Activated CD8-positive, alpha-beta memory T cell treated with anti-CD3 and anti-CD28 coated beads for 4 hours (primary cell): ENCODE data around the gene TF.

ENCODE experiments used
- DNase-seq, 2 donors: peaks; one replicate each; pipeline ENCODE4 v3.0.0-alpha.2; 2020; ENCODE audit warnings: low read depth in 2 of 2

TF gene

DNA sequence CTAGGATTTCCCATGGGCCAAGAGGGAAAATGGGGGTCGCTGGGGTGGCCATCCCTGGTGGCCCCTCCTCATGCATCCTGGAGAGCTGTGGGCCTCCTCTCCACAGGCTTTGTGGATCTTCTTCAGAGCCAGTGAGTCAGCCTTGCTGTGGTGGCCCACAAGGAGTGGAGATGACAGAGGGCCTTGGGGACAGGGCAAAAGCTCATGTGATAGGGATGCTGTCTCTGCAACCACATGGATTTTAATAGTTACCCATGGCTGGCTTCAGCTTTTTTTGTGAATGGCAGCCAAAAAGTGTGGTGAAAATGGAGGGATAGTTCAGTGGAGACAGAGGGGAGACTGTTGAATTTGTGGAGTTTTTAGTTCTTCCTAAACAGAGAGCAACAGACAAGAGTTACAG lies 1.2 kb downstream of the TF start:
- DNase-seq = no peak

DNA sequence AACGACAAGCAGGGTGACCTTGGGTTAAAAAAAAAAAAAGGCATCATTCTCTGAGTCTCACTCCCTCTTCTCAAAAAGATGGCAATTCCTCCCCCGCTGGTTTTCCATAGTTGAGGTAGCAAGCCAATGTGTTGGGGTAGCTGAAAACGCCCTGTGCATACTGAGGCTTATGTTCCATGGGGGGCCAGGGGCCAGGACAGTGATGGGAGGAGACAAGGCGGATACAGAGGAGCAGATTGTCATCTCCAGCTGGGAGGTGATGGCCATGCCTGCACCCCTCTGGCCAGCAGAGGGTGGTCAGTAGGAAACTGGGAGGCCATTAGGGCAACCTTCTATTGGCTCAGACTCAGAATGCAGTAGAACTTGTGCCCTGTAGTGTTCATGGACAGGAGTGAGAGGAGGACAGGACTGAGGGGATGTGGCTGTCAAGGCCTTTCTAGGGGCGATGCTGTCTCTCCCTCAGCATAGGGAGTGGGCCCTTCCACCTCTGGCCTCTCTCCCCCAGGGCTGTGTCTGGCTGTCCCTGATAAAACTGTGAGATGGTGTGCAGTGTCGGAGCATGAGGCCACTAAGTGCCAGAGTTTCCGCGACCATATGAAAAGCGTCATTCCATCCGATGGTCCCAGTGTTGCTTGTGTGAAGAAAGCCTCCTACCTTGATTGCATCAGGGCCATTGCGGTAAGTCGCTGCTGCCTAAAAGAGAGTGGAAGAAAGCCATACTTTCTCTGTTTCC lies 1.9 kb downstream of the TF start:
- no peak for DNase-seq

DNA sequence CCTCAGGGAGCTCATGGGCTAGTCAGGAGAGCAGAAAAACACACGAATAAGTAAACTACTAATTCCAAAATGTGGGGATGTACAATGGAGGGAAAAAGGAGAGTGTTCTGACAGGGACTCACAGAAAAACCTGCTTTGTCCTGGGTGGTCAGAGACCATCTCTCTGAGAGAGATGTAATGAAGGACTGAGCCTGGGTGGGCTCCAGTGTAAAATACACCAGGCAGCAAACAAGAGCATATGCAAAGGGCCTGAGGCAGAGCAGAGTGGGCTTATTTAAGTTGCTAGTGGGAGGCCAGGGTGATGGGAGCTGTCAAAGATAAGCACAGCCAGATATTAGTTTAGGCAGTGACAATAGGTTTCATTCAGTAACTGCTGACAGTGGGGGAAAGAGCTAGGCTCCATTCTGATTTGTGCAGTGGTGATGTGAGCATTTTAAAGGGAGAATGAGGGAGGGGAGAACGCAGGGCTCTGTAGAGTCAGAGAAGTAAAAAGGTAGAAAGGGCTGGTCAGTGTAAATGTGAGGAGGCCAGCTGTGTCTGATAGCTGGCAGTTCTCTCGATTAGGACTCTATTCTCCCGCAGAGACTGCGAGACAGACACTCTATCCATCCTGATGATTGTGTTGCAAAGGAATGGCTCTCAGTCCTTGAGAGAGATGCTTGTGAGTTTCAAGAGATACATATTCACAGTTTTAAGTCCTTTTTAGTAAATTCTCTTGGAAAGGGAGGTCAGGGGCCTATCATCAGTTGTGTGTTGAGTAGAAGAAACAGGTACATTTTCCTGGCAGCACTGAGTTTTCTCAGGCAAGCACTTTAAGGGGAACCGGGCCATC lies 3.5 kb downstream of the TF start:
- DNase-seq = no peak

DNA sequence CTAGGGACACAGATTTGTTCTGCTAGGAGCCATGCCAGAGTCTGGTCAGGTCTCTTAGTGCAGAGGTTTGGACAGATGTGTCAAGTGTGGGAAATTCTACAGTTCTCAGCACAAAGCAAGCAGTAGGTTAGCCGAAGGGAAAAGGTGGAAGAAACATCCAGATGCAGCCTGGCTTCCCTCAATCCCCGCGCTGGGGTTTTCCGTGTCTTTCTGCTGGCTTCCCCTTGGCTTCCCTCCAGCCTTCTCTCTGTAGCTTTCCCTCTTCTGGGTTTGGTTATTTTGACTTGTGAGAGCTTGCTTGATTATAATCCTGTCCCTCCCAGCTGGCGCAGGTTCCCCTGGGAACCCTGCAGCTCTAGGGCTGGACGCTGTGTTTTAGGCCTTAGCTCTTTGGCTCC lies 4.1 kb downstream of the TF start:
- no peak for DNase-seq

DNA sequence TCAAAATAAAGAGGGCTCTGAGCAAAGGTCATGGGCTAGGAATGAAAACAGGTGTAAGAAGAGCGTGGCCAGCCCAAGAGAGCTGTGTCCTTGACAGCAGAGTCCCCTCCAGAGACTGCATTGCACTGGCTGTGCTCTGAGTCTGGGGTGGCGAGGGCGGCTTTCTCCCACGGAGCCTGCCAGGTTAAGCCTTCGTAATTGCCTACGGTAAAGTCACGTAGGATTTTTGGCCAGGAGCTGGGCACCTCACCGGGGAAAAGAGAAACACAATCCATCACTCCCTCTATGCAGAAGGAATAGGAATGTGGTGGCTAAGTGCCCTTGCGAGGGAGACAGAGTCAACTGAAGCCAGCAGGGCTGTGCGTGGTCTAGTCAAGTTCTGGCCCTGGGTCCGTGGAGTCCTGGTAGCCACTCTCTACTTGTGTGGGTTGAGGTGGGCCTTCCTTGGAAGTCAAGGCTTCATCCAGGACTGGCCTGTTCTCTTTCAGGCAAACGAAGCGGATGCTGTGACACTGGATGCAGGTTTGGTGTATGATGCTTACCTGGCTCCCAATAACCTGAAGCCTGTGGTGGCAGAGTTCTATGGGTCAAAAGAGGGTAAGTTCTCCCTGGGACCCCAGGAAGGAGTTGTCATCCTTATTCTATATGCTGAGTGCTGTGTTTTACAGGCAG lies 7.0 kb downstream of the TF start:
- DNase-seq = no peak

DNA sequence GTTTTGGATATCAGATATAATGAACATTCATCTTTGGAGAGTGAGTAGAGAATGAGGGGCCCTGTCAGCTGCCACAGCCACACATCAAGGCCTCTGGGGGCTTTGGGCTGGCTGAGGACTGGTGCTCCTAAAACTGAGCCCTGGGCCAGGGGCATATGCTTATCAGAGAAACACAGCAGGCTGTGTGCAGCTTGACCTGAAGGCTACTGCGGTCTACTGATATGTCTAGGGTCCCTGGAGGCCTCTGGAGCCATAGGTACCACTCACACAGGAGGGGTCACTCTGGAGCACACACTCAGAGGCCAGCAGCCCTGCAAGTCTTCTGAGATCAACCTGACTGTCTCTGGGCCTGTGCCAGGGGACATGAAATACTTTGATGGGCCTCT lies 7.6 kb downstream of the TF start:
- no peak for DNase-seq

DNA sequence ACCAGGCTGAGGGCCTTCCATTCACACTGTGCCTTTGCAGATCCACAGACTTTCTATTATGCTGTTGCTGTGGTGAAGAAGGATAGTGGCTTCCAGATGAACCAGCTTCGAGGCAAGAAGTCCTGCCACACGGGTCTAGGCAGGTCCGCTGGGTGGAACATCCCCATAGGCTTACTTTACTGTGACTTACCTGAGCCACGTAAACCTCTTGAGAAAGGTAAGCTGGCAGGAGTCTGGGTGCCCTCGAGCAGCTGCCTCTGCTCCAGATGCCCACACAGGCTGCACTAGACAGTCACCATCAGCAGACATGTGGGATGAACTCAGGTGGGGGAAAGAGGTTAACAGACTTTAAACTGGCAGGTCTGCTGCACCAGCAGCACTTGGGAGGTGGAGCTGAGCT lies 8.3 kb downstream of the TF start:
- no peak for DNase-seq

DNA sequence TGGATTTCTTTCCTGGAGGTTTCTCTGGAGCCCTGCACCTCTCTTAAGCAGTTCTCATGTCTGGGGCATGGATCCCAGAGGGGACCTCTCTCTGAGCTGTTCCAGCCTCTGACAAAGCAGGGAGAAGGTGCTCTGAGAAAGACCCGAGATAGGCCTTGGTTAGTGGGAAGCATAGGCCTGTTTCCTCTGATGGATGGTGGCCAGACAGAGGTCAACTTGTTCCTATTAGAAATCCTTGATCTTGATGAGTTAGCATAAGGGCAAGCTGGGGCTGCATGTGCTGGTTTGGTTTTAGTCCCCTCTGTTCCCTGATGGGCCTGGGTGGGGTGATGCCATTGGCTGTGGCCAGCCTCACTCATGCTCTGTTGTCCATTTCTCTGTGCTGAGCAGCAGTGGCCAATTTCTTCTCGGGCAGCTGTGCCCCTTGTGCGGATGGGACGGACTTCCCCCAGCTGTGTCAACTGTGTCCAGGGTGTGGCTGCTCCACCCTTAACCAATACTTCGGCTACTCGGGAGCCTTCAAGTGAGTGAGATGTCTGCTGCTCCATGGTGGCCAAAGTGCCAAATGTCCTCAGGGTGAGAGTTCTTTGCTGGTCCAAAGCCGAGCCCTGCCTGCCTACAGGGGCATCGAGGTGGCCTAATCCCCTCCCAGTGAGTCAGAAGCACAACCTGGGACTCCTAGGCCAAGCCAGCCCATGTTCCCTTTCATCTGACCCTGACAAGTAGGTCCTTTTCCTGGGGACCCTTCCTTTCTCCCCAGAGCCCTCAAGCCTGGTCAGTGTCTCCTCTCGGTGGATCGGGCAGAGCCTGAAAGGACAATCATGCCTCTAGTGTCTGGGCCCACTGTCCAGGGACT lies 9.0 kb downstream of the TF start:
- no peak for DNase-seq

DNA sequence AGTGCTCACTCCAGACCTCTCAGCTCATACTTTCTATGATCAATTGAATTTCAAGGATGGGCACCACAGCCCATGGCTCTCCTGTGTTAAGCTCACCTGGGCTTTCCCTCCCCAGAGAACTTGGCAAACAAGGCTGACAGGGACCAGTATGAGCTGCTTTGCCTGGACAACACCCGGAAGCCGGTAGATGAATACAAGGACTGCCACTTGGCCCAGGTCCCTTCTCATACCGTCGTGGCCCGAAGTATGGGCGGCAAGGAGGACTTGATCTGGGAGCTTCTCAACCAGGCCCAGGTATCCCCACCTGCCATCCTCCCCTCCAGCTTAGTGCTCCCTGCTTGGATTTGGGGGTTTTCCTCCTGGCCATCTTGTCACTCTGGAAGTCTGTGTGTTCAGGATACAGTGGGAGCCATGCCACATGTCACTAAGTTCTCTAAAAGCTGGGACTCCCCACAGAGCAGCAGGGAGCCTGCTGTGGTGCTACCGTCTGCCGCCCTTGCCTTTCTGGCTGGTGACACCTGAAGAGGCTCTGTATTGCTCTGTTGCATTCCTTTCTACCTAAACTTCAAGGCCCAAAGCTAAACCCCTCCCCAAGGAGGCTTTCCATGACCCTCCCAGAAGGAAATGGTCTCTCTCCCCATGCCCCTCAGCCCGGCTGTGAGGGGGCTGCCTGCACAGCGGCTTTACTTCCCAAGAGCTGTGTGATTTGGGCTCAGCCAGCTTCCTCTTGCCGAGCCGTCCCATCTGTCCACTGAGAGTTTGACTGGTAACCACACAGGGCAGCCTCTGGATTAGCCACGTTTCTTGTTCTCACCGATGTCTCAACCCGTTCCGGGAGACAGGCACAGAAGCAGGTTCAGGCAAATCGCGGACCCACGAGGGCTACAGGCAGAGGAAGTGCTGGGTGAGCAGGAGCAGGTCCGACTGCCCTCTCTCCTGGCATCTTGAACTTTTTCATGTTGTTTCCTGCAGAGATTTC lies 10.8 kb downstream of the TF start:
- no peak for DNase-seq

DNA sequence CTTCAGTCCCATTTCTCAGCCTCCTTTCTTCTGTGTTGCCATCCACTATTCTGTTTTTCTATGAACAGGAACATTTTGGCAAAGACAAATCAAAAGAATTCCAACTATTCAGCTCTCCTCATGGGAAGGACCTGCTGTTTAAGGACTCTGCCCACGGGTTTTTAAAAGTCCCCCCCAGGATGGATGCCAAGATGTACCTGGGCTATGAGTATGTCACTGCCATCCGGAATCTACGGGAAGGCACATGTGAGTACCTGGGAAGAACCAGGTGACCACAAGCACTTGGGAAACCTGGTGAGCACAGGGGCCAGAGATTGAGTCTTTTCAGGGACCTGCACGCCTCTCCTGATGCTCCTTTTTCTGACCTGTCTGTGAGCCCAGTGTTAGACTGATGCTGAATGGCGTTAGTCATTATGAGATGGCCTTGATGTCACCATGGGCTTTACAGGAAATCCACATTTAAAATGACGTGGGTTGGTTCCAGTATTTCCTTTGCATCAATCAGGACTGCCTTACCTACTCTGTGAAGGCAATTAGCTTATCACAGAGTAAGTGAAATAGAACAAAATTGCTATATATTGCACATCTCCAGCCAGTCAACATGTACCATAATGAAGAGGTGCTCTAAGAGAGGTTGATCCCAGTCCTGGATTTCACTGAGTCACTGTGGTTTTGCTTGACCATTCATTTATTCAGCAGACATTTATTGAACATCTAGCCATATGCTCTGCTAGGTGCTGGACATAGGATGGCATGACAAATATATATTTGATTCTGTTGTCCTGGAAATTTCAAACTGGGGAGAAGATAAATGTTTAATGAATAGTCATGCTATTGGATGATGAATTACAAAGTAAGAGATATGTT lies 11.7 kb downstream of the TF start:
- DNase-seq = no peak

DNA sequence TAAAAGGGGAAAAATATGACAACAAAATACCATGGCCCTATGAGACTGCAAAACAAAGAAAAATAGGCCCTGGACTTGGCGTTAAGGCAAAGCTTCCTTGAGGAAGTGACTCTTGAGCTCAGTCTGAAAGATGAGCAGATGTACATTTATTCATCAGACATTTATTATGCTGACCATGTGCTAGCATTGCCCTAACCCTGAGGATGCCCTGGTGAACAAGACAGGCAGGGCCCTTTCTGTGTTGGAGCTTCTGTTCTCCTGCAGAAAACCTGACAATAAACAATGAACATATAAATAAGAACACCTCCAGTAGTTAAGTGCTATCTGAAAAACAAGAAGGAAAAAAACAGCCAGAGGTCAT lies 12.4 kb downstream of the TF start:
- no peak for DNase-seq

DNA sequence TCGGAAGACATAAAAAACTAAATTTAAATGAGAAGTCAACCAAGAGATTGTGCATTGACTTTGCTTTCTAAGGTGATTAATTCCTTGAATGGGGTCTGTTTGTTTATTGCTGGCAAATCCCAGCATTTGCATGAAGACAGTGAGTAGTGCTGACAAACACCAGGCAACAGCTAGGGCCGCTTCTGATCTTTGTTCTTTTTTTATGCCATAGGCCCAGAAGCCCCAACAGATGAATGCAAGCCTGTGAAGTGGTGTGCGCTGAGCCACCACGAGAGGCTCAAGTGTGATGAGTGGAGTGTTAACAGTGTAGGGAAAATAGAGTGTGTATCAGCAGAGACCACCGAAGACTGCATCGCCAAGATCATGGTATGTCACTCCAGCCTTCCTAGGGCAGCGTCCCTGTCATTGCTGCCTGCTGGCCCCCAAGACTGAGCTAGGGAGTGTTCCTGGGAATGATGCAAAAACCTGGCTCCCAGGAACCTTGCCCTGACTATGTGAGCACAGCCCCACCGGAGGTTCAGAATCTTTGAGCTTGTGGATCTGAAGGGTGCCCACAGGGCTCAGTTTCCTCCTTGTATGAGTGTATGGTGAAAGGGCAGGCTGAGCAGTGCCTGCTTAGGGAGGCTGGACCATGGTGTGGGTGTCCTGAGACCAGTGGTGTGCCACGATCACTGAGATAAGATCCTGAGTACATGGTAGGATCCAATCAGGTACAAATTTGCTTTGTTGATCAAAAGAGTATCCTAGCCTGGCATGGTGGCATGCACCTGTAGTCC lies 13.0 kb downstream of the TF start:
- no peak for DNase-seq

DNA sequence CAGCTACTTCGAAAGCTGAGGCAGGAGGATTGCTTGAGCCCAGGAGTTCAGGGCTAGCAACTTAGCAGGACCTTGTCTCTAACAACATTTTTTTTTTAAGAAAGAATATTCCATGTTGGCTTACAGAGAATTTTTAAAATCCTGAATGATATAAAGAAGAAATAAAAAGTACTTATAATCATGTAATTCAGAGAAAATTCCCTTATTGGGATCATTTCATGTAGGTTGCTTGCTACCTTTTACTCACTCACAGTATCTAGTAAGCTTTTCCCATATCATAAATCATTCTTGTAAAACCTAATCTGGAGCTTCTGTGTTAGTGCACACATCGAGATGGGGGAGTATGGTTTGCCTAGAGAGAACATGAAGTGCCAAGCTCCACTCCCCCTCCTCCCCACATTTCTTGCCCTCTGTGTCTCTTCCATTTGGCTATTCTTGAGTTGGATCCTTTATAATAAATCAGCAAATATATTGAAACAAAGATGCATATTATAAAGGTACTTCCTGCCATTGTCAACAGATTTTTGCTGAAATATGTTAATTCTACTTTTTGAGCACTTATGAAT lies 13.6 kb downstream of the TF start:
- DNase-seq = no peak

DNA sequence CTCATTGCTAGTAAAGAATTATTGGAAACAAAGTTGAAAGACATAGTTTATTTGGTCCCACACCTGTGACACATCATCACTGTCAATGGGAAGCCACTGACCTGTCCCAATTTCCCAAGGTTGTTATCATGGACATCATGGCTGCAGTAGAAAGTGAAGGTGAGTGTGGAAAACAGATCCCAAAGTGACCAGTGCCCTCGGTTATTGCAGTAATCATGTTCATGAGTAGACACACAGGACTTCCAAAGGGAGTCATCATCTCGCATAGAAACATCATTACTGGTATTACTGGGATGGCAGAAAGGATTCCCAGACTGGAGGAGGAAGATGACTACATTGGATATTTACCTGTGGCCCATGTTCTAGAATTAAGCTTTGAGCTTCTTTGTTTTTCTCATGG lies 14.7 kb downstream of the TF start:
- no peak for DNase-seq

DNA sequence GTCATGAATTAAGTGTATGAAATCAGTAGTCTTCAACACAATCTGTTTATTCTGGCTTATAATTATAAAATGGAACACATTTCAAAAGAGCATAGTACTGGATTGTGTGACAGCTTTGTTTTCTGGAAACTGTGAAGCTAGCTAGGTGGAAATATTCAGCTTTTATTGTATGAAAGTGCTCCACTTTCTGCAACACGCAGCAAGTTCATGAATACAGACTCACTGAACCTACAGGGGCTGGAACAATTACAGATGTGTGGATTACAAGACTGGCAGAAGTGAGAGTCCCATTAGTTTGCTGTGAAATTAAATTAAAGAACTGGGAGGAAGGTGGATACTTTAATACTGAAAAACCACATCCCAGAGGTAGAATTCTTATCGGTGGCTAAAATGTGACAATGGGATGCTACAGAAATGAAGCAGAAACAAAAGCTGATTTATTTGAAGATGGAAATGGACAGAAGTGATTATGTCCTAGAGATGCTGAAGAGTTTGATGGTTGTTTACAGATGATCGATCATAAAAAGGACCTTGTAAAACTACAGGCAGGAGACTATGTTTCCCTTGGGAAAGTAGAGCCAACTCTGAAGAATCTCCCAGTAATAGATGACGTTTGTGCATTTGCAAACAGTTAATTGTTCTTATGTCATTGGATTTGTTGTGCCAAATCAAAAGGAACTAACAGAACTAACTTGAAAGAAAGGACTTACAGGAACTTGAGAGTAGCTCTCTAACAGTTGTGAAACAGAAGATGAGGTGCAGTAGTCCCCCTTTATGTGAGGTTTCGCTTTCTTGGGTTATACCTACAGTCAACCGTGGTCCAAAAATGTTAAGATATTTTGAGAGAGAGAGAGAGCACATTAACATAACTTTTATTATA lies 15.7 kb downstream of the TF start:
- DNase-seq = no peak

DNA sequence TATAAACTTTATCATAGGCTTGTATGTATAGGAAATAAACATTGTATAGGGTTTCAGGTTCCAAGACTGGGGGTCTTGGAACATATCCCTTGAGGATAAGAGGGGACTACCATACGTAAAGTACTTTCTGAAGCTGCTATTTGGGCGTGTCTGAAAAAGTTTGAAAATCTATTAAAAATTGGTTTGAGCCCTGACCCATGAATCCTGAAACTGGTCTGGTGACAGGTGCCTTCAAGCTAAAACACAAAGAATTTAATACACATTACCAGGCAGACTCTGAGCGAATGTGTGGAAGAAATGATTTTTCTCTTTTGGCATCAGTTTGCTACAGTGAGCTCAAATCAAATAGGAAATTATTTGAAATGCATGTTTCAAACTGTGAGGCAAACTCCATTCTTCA lies 16.3 kb downstream of the TF start:
- DNase-seq = no peak

DNA sequence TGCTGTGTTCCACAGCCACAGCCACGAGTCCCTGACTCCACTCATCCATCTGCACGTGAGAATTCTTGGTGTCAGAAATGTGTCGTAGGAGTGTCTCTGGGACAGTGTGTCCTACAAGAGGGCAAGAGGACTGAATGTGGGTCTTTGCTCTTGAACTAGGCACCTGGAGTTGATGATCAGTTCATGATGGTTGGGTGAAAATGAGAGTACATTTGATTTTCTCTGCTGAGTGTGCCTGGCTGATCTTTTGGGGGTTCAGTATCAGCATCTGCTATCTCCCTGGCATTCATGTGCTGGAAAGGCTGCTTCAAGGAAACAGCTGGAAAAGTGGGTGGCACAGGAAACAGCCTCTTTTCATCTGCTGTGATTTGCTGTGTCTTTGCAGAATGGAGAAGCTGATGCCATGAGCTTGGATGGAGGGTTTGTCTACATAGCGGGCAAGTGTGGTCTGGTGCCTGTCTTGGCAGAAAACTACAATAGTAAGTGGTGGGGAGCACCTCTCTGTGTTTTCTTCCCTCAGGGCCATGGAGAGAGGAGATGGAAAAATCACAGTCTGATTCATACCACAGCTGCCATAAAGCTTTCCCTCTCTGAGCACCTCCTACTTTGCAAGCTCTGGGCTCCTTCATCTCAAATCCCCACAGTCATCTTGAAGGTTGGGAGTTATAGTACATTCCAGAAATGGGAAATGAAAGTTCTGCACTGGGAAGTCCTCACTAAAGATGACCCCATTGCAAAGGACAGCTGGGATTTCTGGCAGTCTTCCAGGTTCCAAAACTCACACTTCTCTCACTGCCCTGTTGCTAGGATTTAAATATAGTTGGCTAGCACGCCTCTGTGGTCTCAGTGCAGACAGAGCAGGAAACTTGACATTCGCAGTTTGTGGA lies 17.8 kb downstream of the TF start:
- no peak for DNase-seq
